ENCODE data around the gene UBXN7.

Gene UBXN7

DNA sequence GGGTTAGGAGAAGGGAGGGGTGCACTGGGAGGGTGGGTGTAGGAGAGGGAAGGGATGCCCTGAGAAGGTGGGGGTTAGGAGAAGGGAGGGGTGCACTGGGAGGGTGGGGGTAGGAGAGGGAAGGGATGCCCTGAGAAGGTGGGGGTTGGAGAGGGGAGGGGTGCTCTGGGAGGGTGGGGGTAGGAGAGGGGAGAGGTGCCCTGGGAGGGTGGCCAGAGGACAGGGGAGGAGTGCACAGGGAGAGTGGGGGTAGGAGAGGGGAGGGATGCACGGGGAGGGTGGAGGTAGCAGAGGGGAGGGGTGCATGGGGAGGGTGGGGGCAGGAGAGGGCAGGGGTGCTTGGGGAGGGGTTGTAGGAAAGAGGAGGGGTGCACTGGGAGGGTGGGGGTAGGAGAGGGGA lies 97.2 kb downstream of the UBXN7 start:
- no peak overlapping the region for H3K4me3 ChIP-seq (replicated peaks in 1 of 2; ENCODE audit: low read depth in 2 of 2, low read length in 2 of 2)
- DNase-seq (ENCODE audit: low read depth in 2 of 2): no peak
- TF ChIP-seq, protein P1, sequence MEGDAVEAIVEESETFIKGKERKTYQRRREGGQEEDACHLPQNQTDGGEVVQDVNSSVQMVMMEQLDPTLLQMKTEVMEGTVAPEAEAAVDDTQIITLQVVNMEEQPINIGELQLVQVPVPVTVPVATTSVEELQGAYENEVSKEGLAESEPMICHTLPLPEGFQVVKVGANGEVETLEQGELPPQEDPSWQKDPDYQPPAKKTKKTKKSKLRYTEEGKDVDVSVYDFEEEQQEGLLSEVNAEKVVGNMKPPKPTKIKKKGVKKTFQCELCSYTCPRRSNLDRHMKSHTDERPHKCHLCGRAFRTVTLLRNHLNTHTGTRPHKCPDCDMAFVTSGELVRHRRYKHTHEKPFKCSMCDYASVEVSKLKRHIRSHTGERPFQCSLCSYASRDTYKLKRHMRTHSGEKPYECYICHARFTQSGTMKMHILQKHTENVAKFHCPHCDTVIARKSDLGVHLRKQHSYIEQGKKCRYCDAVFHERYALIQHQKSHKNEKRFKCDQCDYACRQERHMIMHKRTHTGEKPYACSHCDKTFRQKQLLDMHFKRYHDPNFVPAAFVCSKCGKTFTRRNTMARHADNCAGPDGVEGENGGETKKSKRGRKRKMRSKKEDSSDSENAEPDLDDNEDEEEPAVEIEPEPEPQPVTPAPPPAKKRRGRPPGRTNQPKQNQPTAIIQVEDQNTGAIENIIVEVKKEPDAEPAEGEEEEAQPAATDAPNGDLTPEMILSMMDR (IDR thresholded peaks at IDR 0.05; ENCODE audit: low read depth, low read length): no peak

DNA sequence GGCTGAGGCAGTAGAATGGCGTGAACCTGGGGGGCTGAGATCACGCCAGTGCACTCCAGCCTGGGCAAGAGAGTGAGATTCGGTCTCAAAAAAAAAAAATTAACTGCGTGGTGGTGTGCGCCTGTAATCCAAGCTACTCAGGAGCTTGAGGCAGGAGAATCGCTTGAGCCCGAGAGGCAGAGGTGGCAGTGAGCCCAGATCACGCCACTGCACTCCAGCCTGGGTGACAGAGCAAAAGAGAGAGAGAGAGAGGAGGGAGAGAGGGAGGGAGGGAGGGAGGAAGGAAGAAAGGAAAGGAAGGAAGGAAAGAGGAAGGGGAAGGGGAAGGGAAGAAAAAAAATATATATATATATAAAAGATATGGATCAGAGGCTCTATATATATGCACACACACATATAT lies 100.1 kb downstream of the UBXN7 start:
- DNase-seq (ENCODE audit: low read depth in 2 of 2): no peak
- TF ChIP-seq, protein P1 (IDR thresholded peaks at IDR 0.05; ENCODE audit: low read depth, low read length): no peak

DNA sequence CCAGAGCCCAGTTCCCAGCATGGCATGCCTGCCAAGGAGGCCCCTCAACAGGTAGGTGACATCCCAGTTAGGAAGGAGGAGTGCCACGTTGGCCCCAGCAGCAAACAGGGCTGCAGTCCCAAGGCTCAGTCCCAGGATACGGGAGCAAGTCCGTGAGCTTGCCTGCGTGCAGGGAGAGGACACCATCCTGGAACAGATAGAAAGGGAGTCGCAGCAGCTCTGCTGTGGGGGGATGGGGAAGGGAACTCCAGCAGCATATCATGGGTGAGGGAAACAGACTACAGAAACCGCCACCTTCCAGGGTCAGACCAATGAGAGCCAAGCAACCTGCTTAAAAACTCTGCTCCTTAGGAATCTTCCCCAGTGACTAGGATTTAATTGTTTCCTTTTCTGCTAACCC lies 104.8 kb downstream of the UBXN7 start:
- no peak overlapping the region for H3K4me3 ChIP-seq (replicated peaks in 1 of 2; ENCODE audit: low read depth in 2 of 2, low read length in 2 of 2)
- DNase-seq (ENCODE audit: low read depth in 2 of 2): no peak
- TF ChIP-seq, protein P1 (IDR thresholded peaks at IDR 0.05; ENCODE audit: low read depth, low read length): no peak

More for the DNA sequence above, 100.1 kb downstream of the UBXN7 start:
- H3K4me3 ChIP-seq (replicated peaks in 1 of 2; ENCODE audit: low read depth in 2 of 2, low read length in 2 of 2): no peak overlapping the region

DNA sequence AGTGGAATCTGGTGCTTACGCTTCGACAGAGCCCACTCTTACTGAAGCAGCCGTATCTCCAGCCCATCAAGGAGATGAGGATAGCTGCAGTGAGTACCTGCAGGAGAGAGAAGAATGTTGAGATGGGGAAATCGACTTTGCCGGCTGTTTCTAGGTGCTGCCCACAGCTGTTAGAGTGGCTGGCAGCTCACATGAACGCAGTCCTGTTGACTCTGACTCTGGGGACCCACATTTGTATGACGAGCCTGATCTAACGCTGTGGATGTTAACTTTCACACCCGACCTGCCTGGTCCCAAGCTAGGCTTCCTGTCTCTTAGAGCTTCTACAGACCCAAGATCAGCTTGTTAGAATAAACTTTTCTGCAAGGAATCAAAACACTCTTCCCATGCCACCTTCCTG lies 105.3 kb downstream of the UBXN7 start:
- DNase-seq (ENCODE audit: low read depth in 2 of 2): no peak
- TF ChIP-seq, protein P1 (IDR thresholded peaks at IDR 0.05; ENCODE audit: low read depth, low read length): no peak
- no peak overlapping the region for H3K4me3 ChIP-seq (replicated peaks in 1 of 2; ENCODE audit: low read depth in 2 of 2, low read length in 2 of 2)

DNA sequence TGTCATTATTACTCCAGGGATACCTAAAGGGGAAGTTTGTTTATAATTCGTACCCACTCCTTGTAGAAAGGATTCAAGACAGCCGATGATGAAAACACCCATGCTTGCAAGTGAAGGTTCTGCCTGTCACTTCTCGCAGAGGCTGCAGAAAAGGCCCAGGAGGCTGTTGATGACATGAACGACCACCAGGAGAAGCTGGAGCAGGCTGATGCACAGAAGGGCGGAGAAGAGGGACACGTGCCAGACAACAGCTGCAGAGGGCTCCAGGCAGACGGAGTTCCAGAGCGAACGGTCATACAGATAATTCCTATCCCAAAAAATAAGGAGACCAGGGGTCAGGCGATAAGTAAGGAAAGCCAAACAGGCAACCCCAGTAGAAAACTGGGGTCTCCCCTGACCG lies 108.5 kb downstream of the UBXN7 start:
- TF ChIP-seq, protein P1 (IDR thresholded peaks at IDR 0.05; ENCODE audit: low read depth, low read length): peak; percentile 29
- H3K4me3 ChIP-seq (replicated peaks in 1 of 2; ENCODE audit: low read depth in 2 of 2, low read length in 2 of 2): no peak overlapping the region
- DNase-seq (ENCODE audit: low read depth in 2 of 2): peak; percentile 35 to 44

DNA sequence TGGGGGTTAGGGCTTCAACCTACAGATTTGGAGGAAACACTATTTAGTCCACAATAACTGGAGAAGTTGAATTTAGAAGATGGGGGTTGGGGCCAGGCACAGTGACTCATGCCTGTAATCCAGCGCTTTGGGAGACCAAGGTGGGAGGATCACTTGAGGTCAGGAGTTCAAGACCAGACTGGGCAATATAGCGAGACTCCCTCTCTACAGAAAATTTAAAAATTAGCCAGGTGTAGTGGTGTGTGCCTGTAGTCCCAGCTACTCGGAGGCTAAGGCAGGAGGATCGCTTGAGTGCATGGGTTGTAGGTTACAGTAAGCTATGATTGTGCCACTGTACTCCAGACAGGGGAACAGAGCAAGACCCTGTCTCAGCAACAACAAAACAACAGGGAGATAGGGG lies 109.2 kb downstream of the UBXN7 start:
- TF ChIP-seq, protein P1 (IDR thresholded peaks at IDR 0.05; ENCODE audit: low read depth, low read length): no peak
- no peak overlapping the region for H3K4me3 ChIP-seq (replicated peaks in 1 of 2; ENCODE audit: low read depth in 2 of 2, low read length in 2 of 2)

DNA sequence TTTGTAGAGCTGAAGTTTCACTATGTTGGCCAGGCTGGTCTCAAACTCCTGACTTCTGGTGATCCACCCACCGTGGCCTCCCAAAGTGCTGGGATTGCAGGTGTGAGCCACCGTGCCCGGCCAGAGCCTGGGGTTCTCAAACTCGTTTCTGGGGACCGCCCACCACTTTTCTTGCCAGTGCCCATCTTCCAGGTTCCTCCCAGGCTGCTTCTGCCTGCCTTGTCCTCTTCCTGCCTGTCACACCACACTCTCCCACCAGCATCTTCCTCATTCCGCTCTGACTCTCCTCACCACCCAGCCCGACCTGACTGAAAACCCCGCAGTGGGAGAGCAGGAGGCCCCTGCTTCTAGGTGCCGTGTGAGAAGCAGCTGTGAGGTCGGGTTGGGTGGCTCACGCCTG lies 111.1 kb downstream of the UBXN7 start:
- H3K4me3 ChIP-seq (replicated peaks in 1 of 2; ENCODE audit: low read depth in 2 of 2, low read length in 2 of 2): no peak overlapping the region
- TF ChIP-seq, protein P1 (IDR thresholded peaks at IDR 0.05; ENCODE audit: low read depth, low read length): no peak
- no peak for DNase-seq (ENCODE audit: low read depth in 2 of 2)

More for the DNA sequence above, 109.2 kb downstream of the UBXN7 start:
- no peak for DNase-seq (ENCODE audit: low read depth in 2 of 2)
